Measurements from ENCODE around the gene SP100. TPM values are rescaled to one million over a fixed set of nuclear protein-coding genes. Genes with fewer than 3 reads are reported as not detected.

Gene SP100
- total RNA-seq, 1 donor from 2014 or later, result 169 TPM

DNA sequence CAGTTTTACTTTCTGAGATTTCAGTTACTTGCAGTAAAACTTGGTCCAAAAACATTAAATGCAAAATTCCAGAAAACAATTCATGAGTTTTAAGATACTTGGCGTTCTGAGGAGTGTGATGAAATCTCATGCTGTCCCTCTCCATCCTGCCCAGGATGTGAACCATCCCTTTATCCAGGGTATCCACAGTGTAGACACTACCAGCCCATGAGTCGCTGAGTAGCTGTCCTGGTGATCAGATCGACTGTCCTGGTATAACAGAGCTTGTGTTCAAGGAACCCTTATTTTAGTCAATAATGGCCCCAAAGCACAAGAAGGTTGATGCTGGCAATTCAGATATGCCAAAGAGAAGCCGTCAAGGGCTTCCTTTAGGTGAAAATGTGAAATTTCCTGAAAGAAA is 3.2 kb downstream of the SP100 start:
- Mint-ChIP-seq H3K27me3 (ENCODE audit: low read depth, unreplicated experiment) (no peaks in the 10 kb centered on the region), H3K27ac (ENCODE audit: unreplicated experiment) (no peak overlapping the region), H3K4me1 (ENCODE audit: low read depth, unreplicated experiment) (peaks cover 49% of the 10 kb centered on the region), H3K4me3 (ENCODE audit: unreplicated experiment) (peak overlapping the region; percentile 96), H3K9me3 (ENCODE audit: unreplicated experiment) (no peaks in the 10 kb centered on the region), H3K36me3 (ENCODE audit: low read depth, unreplicated experiment) (peaks cover 22% of the 10 kb centered on the region)
- Histone ChIP-seq H3K4me2 (ENCODE audit: low read length) (peak overlapping the region; percentile 93), H3K27ac (ENCODE audit: low read depth, low read length) (no peak overlapping the region), H3K27me3 (ENCODE audit: insufficient read depth, low read length) (no peaks in the 10 kb centered on the region), H3K79me2 (ENCODE audit: insufficient read depth, low read length) (peaks cover 80% of the 10 kb centered on the region), H4K20me1 (ENCODE audit: insufficient read depth, low read length) (peaks cover 26% of the 10 kb centered on the region), H3K4me3 (ENCODE audit: insufficient read depth, low read depth, low read length) (no peak overlapping the region), H3K9me3 (ENCODE audit: insufficient read depth, low read depth, low read length) (no peaks in the 10 kb centered on the region), H3K4me1 (ENCODE audit: insufficient read depth, low read length) (peaks cover 25% of the 10 kb centered on the region), H3K36me3 (ENCODE audit: insufficient read depth, low read length) (peaks cover 4% of the 10 kb centered on the region), H3K9ac (ENCODE audit: low read length) (no peak overlapping the region), H2AFZ (ENCODE audit: low read depth, low read length) (no peak overlapping the region)
- no peak for FAIRE-seq
- no peak for TF ChIP-seq CTCF (IDR thresholded peaks at IDR 0.05; ENCODE audit: insufficient read depth, low read depth, low read length)
- no peak for TF ChIP-seq EZH2 (IDR thresholded peaks at IDR 0.05; ENCODE audit: insufficient read depth, low read length)
- no peak for DNase-seq (ENCODE audit: low read depth)

DNA sequence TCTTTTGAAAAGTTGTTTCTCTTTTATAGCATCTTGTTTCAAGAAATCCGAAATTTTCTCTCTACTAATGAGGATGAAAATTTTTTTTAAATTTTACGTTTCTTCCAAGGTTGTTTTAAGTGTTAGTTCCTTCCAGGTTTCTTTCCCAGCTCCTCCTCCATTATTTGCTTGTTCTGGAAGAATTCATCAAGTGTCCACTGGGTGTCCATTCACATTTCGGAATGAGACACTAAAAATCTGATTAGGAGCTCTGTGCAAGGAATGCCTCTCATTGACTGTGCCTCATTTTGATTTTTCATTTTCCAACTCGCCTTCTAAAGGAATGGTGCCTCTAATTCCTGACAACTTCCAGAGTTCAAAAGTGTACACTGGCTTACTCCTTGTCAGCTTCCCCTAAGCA is 6.1 kb downstream of the SP100 start:
- H3K27me3 Mint-ChIP-seq (ENCODE audit: low read depth, unreplicated experiment), result no peaks in the 10 kb centered on the region
- H3K36me3 ChIP-seq (ENCODE audit: insufficient read depth, low read length), result peaks cover 4% of the 10 kb centered on the region
- H3K4me1 ChIP-seq (ENCODE audit: insufficient read depth, low read length), result peaks cover 20% of the 10 kb centered on the region
- FAIRE-seq, result no peak
- no peak overlapping the region for H3K4me2 ChIP-seq (ENCODE audit: low read length)
- H3K4me3 Mint-ChIP-seq (ENCODE audit: unreplicated experiment), result peak overlapping the region; percentile 69
- no peaks in the 10 kb centered on the region for H3K9me3 ChIP-seq (ENCODE audit: insufficient read depth, low read depth, low read length)
- H3K9me3 Mint-ChIP-seq (ENCODE audit: unreplicated experiment), result no peaks in the 10 kb centered on the region
- H3K27ac ChIP-seq (ENCODE audit: low read depth, low read length), result no peak overlapping the region
- H3K4me1 Mint-ChIP-seq (ENCODE audit: low read depth, unreplicated experiment), result peaks cover 53% of the 10 kb centered on the region
- no peak overlapping the region for H3K9ac ChIP-seq (ENCODE audit: low read length)
- H3K27ac Mint-ChIP-seq (ENCODE audit: unreplicated experiment), result no peak overlapping the region
- no peak overlapping the region for H2AFZ ChIP-seq (ENCODE audit: low read depth, low read length)
- no peak for DNase-seq (ENCODE audit: low read depth)
- peaks cover 22% of the 10 kb centered on the region for H3K36me3 Mint-ChIP-seq (ENCODE audit: low read depth, unreplicated experiment)
- TF ChIP-seq CTCF (IDR thresholded peaks at IDR 0.05; ENCODE audit: insufficient read depth, low read depth, low read length) (no peak), EZH2 (IDR thresholded peaks at IDR 0.05; ENCODE audit: insufficient read depth, low read length) (no peak)
- no peak overlapping the region for H3K4me3 ChIP-seq (ENCODE audit: insufficient read depth, low read depth, low read length)
- H3K27me3 ChIP-seq (ENCODE audit: insufficient read depth, low read length), result no peaks in the 10 kb centered on the region
- H4K20me1 ChIP-seq (ENCODE audit: insufficient read depth, low read length), result peaks cover 49% of the 10 kb centered on the region
- peaks cover 97% of the 10 kb centered on the region for H3K79me2 ChIP-seq (ENCODE audit: insufficient read depth, low read length)

GRCh38 chr2:230423851-230424458 is 8.0 kb downstream of the SP100 start:
- no peaks in the 10 kb centered on the region for H3K27me3 Mint-ChIP-seq (ENCODE audit: low read depth, unreplicated experiment)
- H3K4me1 Mint-ChIP-seq (ENCODE audit: low read depth, unreplicated experiment), result peaks cover 48% of the 10 kb centered on the region
- no peaks in the 10 kb centered on the region for H3K9me3 ChIP-seq (ENCODE audit: insufficient read depth, low read depth, low read length)
- FAIRE-seq (no peak), DNase-seq (ENCODE audit: low read depth) (peak; percentile 75)
- no peak for TF ChIP-seq CTCF (IDR thresholded peaks at IDR 0.05; ENCODE audit: insufficient read depth, low read depth, low read length)
- no peak for TF ChIP-seq EZH2 (IDR thresholded peaks at IDR 0.05; ENCODE audit: insufficient read depth, low read length)
- H3K27ac Mint-ChIP-seq (ENCODE audit: unreplicated experiment), result peak overlapping the region; percentile 50
- peak overlapping the region; percentile 45 for H3K4me3 Mint-ChIP-seq (ENCODE audit: unreplicated experiment)
- peaks cover 92% of the 10 kb centered on the region for H3K79me2 ChIP-seq (ENCODE audit: insufficient read depth, low read length)
- H4K20me1 ChIP-seq (ENCODE audit: insufficient read depth, low read length), result peaks cover 45% of the 10 kb centered on the region
- H3K36me3 Mint-ChIP-seq (ENCODE audit: low read depth, unreplicated experiment), result peaks cover 19% of the 10 kb centered on the region
- peak overlapping the region; percentile 1 for H3K4me2 ChIP-seq (ENCODE audit: low read length)
- H3K4me3 ChIP-seq (ENCODE audit: insufficient read depth, low read depth, low read length), result no peak overlapping the region
- no peak overlapping the region for H3K27ac ChIP-seq (ENCODE audit: low read depth, low read length)
- H2AFZ ChIP-seq (ENCODE audit: low read depth, low read length), result no peak overlapping the region
- H3K36me3 ChIP-seq (ENCODE audit: insufficient read depth, low read length), result peaks cover 4% of the 10 kb centered on the region
- H3K9ac ChIP-seq (ENCODE audit: low read length), result no peak overlapping the region
- H3K9me3 Mint-ChIP-seq (ENCODE audit: unreplicated experiment), result peaks cover 2% of the 10 kb centered on the region
- H3K4me1 ChIP-seq (ENCODE audit: insufficient read depth, low read length), result peaks cover 4% of the 10 kb centered on the region
- no peaks in the 10 kb centered on the region for H3K27me3 ChIP-seq (ENCODE audit: insufficient read depth, low read length)

Data from astrocyte (in vitro differentiated cells and primary cell).